Spinal cord (tissue), 10 donors: ENCODE measurements around the gene SYCE3. TPM values are rescaled to one million over a fixed set of nuclear protein-coding genes. Genes with fewer than 3 reads are reported as not detected.

Experiments
- DNase-seq, 6 donors: peaks; one replicate each; pipeline versions ENCODE4 v3.0.0 to v3.0.0-alpha.2; 2013 to 2015; ENCODE audit warnings: low spot score in 6 of 6, low read depth in 4 of 6
- H3K27ac ChIP-seq: one replicate; pipeline ENCODE4 v1.5.1; 2013; ENCODE audit warnings: low read depth, low read length, control low read depth
- H3K27me3 ChIP-seq: one replicate; pipeline ENCODE4 v1.6.1; 2013; ENCODE audit warnings: low read length; ENCODE audit not compliant: control insufficient read depth, insufficient read depth
- H3K36me3 ChIP-seq: one replicate; pipeline ENCODE4 v1.6.1; 2013; ENCODE audit warnings: low read length; ENCODE audit not compliant: control insufficient read depth, insufficient read depth
- H3K4me1 ChIP-seq: one replicate; pipeline ENCODE4 v1.6.1; 2013; ENCODE audit warnings: low read length; ENCODE audit not compliant: control insufficient read depth, insufficient read depth
- H3K4me3 ChIP-seq: one replicate; pipeline ENCODE4 v1.5.1; 2013; ENCODE audit warnings: low read depth, low read length, control low read depth
- H3K9me3 ChIP-seq: one replicate; pipeline ENCODE4 v1.6.1; 2013; ENCODE audit warnings: low read length; ENCODE audit not compliant: control insufficient read depth, insufficient read depth
- WGBS: methylation state at CpG from one replicate; pipeline ENCODE4 v1.1.5; 2013; ENCODE audit warnings: missing lambda C conversion rate; ENCODE audit not compliant: insufficient coverage; 5-methylcytosine and 5-hydroxymethylcytosine counted together
- polyA plus RNA-seq, 2 donors: library from polyadenylated mRNA; unstranded; fragments of 120-200 nt; gene quantifications; one replicate each; pipeline ENCODE4 v1.2.1, GENCODE V29; 2013; ENCODE audit not compliant: insufficient read length in 2 of 2
- total RNA-seq, 2 donors: library from RNA; depleted of rRNA in 1 of 2; stranded (reverse); fragments of 120-200 nt in 1 of 2; fragments of >200 nt in 1 of 2; gene quantifications; one replicate each; pipeline versions ENCODE4 v1.2.3 to v1.2.4, GENCODE V29; 2013 to 2014
- donor health status: healthy.

SYCE3 gene
- total and polyA plus RNA-seq, 4 donors: 0.66 TPM; not detected in 3

- WGBS: 87% methylated on average over 5 of the region's 8 CpGs
These were observed 46.7 kb downstream of the SYCE3 start for GRCh38 chr22:50516068-50516467.

GRCh38 chr22:50513175-50513574 is 49.5 kb downstream of the SYCE3 start:
- Histone ChIP-seq H3K36me3 (peaks cover 55% of the 10 kb centered on the region), H3K9me3 (no peaks in the 10 kb centered on the region), H3K27me3 (no peaks in the 10 kb centered on the region), H3K27ac (no peak overlapping the region), H3K4me1 (no peaks in the 10 kb centered on the region), H3K4me3 (no peak overlapping the region)
- no peak for DNase-seq
- 98% methylated on average over 15 of the region's 15 CpGs for WGBS

More at GRCh38 chr22:50516068-50516467, 46.7 kb downstream of the SYCE3 start:
- Histone ChIP-seq H3K36me3 (peaks cover 78% of the 10 kb centered on the region), H3K9me3 (no peaks in the 10 kb centered on the region), H3K4me3 (no peak overlapping the region), H3K27ac (no peak overlapping the region), H3K4me1 (no peaks in the 10 kb centered on the region), H3K27me3 (no peaks in the 10 kb centered on the region)
- no peak for DNase-seq

- WGBS: 10% methylated on average over 3 of the region's 3 CpGs
- peaks cover 16% of the 10 kb centered on the region for H3K4me1 ChIP-seq
- H3K27ac ChIP-seq: peak overlapping the region; percentile 87
- peak overlapping the region; percentile 73 for H3K4me3 ChIP-seq
- H3K27me3 ChIP-seq: no peaks in the 10 kb centered on the region
- H3K9me3 ChIP-seq: no peaks in the 10 kb centered on the region
- peaks cover 50% of the 10 kb centered on the region for H3K36me3 ChIP-seq
- DNase-seq: no peak
These were observed 53.8 kb downstream of the SYCE3 start for GRCh38 chr22:50508897-50509296.

GRCh38 chr22:50507991-50508884 is 54.5 kb downstream of the SYCE3 start, which contains the start of gene NCAPH2:
TSS of gene NCAPH2 (plus strand) at chr22:50508224. CDS start at chr22:50508338, 114 bp downstream.
- H3K9me3 ChIP-seq: no peaks in the 10 kb centered on the region
- H3K4me3 ChIP-seq: peak within 1 kb of the TSS; percentile 92
- peak within 1 kb of the TSS; percentile 87 for H3K27ac ChIP-seq
- peak; percentile 90 to 99 (median 97) for DNase-seq
- peaks cover 55% of the 10 kb centered on the region for H3K36me3 ChIP-seq
- H3K4me1 ChIP-seq: peaks cover 16% of the 10 kb centered on the region
- under 1% methylated on average over 61 of the region's 76 CpGs for WGBS
- no peaks in the 10 kb centered on the region for H3K27me3 ChIP-seq

GRCh38 chr22:50507421-50507990 is 55.2 kb downstream of the SYCE3 start, which contains the start of gene LMF2:
TSS of gene LMF2 (minus strand) at chr22:50507702. CDS start at chr22:50507675, 27 bp downstream.
- no peaks in the 10 kb centered on the region for H3K9me3 ChIP-seq
- no peak for DNase-seq
- peaks cover 22% of the 10 kb centered on the region for H3K4me1 ChIP-seq
- peak within 1 kb of the TSS; percentile 87 for H3K27ac ChIP-seq
- 0% methylated on average over 36 of the region's 62 CpGs for WGBS
- H3K4me3 ChIP-seq: peak within 1 kb of the TSS; percentile 92
- peaks cover 58% of the 10 kb centered on the region for H3K36me3 ChIP-seq
- H3K27me3 ChIP-seq: no peaks in the 10 kb centered on the region

GRCh38 chr22:50506611-50507420 is 55.9 kb downstream of the SYCE3 start:
- no peaks in the 10 kb centered on the region for H3K27me3 ChIP-seq
- peak overlapping the region; percentile 92 for H3K4me3 ChIP-seq
- DNase-seq: peak in 1 of 6 donors; percentile 30
- peak overlapping the region; percentile 76 for H3K27ac ChIP-seq
- H3K4me1 ChIP-seq: peaks cover 26% of the 10 kb centered on the region
- peaks cover 59% of the 10 kb centered on the region for H3K36me3 ChIP-seq
- no peaks in the 10 kb centered on the region for H3K9me3 ChIP-seq
- 35% methylated on average over 20 of the region's 21 CpGs for WGBS

GRCh38 chr22:50505776-50506610 is 56.7 kb downstream of the SYCE3 start:
- 91% methylated on average over 40 of the region's 41 CpGs for WGBS
- DNase-seq: no peak
- Histone ChIP-seq H3K9me3 (no peaks in the 10 kb centered on the region), H3K27me3 (no peaks in the 10 kb centered on the region), H3K4me3 (no peak overlapping the region), H3K27ac (no peak overlapping the region), H3K36me3 (peaks cover 54% of the 10 kb centered on the region), H3K4me1 (peaks cover 26% of the 10 kb centered on the region)

- no peak overlapping the region for H3K27ac ChIP-seq
- H3K4me3 ChIP-seq: no peak overlapping the region
These were observed 57.4 kb downstream of the SYCE3 start for GRCh38 chr22:50505276-50505775.

More at GRCh38 chr22:50505276-50505775, 57.4 kb downstream of the SYCE3 start:
- 95% methylated on average over 14 of the region's 14 CpGs for WGBS
- DNase-seq: no peak
- Histone ChIP-seq H3K4me1 (peaks cover 26% of the 10 kb centered on the region), H3K9me3 (no peaks in the 10 kb centered on the region), H3K36me3 (peaks cover 51% of the 10 kb centered on the region), H3K27me3 (no peaks in the 10 kb centered on the region)
